GM19023 (cell line): Measurements from ENCODE around the gene HDHD5.
A peak's percentile ranks its signal among the peaks of the same experiment; 100 is the strongest.

Source experiments
- ATAC-seq: cut with Tn5 transposase; IDR thresholded peaks from one replicate; pipeline ENCODE4 v1.9.1; 2021; ENCODE audit warnings: mild to moderate bottlenecking, moderate library complexity; ENCODE audit not compliant: unreplicated experiment

HDHD5 gene

DNA sequence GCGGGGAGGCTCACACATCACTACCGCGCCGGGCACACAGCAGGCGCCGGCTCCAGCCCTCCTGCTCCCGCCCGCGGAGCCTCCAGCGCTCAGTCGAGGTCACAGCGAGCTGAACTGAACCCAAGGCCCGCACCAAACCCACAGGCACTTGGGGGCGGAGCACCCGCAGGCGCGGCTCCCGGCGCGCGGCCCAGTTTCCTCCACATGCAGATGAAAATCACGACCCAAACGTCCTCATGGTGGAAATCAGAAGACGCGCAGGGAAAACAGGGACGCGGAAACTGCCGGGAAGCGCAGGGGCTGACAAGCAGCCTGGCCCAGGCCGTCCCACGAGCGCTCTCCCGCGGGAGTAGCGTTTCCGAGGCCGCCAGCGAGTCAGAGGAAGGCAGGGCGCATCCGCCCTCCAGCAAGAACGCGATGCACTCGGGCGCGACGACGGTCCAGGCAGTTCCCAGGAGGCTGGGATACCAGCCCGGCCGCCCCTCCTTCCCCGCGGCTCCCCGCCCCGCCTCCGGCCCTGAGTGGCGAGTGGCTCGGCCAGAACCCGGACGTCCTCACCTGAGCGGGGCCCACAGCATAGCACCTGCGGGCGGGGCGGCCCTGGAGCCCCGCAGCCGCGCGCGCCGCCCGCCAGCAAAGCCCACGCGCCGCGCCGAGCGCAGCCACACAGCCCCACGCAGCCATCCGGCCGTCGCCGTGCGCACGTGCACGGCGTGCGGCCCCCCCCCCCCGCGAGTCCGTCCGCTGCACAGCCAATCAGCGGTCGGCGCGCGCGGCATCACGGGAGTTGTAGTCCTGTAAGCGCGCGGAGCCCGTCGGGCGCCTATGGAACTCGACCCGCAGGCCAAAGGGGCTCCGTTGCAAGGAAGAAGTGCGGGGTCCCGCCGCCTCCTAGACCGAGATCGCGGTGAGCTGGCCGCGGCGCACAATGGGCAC lies at the start of gene HDHD5:
TSS of gene HDHD5 (minus strand) at position 710 of the 936 bp plus-strand sequence. CDS start at position 684, 26 bp downstream.
- ATAC-seq = peak; percentile 71

GRCh38 chr22:17205432-17205831 lies 46.4 kb upstream of the HDHD5 start:
- no peak for ATAC-seq

DNA sequence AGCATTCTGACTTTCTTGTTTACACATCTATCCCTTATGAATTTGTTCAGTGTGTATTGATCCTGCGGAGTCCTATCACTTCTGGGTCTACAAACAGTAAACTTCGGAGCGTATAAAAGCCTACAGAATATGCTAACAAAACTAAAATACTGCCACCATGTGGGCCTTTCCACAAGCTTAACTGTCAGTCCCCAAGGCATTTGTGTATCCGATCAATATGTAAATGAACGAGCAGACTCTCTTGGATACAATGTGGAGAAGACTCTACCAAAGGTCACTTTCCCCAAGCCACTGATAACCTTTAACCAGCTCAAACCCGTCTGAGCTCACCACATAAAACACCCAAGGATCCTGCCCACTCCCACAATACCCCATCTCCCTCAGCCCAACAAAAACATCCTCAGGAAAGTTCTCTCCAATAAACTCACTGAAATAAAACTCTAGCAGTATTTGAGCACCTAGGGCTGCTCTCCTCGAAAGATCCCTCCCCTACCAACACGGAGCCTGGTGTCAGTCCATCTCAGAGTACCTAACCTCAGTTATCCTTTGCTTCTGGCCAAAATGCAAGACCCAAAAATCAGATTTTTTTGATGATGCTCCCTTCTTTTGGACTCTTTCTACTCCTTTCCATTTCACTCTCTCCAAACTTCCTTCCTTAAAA lies 42.3 kb upstream of the HDHD5 start:
- no peak for ATAC-seq

DNA sequence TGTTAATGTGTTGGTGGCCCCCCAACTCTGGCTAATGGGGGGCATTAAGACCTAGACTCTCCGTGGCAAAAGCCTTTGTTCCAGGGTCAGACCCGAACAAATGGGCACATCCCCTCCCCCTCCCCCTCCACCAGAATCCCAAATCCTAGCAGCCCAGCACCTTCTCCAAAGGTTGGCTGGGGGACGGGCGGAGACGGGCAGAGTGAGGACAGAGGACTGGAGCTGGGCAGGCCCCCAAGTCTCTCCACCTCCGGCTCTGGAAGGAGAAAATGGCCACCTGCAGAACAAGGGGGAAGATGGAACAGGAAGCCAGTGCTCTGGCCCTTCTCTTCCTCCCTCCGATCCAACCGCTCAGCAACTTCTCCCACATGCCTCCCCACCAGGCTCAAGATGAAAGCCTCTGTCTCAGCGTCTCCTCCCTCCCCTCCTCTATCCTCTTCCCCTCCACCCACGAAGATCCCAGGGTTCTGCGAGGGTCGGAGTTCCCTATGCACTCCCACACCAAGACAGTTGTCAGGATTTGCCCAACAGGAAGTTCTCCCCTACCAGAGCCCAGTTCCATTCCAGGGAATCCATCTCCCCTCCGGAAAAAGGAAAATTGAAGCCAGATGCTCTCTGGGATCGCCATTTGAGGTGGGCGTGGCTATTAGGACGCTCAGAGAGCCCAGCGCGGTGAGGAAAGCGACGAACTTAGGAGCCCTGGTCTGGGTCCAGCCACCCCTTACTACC lies 40.1 kb upstream of the HDHD5 start:
- ATAC-seq = no peak

- ATAC-seq = no peak
These were observed 39.3 kb upstream of the HDHD5 start for GRCh38 chr22:17198170-17199002.

- no peak for ATAC-seq
These were observed 35.1 kb upstream of the HDHD5 start for GRCh38 chr22:17194213-17194612.

GRCh38 chr22:17192186-17192585 lies 33.1 kb upstream of the HDHD5 start:
- ATAC-seq = no peak

DNA sequence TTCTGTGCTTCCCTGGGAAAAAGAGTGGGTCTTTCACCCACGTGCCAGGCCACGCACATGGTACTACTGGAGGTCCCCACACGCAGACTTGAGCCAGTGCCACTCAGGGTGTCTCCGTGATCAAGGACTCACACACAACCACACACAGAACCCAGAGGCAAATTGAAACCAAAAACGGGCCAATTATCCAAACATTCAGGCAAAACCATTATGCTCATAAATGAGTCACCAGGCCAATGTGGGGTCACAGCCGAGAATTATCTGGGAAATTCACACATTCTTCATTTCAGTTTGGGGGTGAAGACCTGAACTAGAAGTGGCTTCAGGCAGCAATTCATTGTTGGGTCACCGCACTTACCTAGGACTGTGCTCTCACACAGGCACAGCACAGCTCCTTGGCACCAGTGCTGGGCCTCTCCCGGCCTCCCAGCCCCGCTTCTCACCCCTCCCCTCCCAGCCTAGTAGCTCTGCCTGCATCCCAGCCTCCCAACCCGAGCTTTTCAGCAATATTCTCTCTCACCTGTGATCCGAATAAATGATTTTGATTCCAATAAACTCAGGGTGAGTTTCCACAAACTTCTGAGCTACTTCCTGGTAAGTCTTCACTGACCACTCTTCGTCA lies 32.2 kb upstream of the HDHD5 start:
- ATAC-seq = no peak

GRCh38 chr22:17190702-17191101 lies 31.6 kb upstream of the HDHD5 start:
- ATAC-seq = no peak

- ATAC-seq = no peak
These were observed 17.6 kb upstream of the HDHD5 start for GRCh38 chr22:17176715-17177114.

DNA sequence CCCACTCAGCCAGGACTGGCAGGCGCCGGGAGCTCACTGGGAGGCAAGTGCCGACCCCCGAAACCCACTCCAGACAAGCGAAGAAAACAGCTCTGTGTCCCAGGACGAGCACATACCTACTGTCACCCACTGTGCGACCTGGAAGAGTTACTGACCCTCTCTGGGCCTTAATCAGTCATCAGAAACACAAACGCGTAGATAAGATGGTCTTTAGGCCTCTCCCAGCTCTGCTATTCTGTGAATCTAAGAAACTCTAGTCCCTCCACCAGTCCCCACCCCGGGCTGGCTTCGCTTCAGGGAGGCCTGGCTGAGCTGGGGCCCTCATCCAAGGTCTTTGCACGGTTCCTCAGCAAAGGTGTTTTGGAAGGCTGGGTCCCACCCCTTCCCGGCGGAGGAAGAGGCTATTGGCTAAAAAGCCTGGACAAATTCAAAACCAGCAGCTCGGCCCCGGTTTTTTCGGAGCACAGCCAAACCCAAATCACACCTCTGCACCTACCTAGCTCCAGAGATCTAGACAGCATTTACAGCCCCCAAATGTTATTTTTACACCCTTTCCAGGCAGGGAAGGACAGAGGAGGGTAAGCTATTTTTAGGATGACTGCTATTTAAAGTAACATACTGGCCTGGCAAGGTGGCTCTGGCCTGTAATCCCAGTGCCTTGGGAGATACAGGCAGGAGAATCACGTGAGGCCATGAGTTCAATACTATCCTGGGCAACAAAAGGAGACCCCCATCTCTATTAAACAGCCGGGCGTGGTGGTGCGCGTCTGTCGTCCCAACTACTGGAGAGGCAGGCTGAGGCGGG lies 13.2 kb upstream of the HDHD5 start:
- ATAC-seq = no peak

DNA sequence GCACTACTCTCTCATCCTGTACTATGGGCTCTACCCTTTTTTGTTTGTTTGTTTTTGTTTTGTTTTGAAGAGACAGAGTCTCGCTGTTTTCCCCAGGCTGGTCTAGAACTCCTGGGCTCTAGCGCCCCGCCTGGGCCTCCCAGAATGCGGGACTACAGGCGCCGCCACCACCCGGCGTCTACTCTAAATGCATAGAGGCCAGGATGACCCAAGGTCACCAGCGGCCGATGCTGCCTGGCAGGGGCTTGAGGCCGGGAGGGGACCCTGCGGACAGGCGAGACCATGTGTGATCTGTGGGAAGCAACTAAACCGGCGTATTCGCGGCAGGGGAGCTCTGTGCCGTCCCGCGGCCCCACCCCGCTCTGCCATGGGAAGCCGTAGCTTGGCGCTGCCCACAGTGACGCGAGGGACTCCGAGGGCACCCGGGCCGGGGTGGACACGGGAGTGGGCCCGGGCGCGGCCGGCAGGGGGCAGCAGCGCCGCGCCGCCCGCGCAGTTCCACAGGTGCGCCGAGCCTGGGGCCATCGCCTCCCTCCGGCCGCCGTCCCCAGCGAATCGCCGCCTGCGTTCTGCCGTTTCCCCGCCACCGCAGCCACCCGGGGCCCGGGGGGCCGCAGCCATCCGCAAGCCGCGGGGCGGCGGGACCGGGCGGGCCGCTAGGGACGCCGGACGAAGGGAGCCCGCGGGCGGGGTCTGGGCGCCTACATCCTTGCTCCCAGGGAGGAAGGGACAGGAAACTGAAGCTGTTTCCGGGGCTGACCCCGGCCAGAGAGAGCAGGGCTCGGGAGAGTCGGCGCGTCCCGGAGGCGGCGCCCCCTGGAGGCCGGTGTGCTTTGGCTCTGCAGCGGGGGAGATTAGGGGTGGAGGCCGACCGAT lies 12.3 kb upstream of the HDHD5 start:
- peak; percentile 84 for ATAC-seq

GRCh38 chr22:17167486-17167885 lies 8.4 kb upstream of the HDHD5 start:
- no peak for ATAC-seq

DNA sequence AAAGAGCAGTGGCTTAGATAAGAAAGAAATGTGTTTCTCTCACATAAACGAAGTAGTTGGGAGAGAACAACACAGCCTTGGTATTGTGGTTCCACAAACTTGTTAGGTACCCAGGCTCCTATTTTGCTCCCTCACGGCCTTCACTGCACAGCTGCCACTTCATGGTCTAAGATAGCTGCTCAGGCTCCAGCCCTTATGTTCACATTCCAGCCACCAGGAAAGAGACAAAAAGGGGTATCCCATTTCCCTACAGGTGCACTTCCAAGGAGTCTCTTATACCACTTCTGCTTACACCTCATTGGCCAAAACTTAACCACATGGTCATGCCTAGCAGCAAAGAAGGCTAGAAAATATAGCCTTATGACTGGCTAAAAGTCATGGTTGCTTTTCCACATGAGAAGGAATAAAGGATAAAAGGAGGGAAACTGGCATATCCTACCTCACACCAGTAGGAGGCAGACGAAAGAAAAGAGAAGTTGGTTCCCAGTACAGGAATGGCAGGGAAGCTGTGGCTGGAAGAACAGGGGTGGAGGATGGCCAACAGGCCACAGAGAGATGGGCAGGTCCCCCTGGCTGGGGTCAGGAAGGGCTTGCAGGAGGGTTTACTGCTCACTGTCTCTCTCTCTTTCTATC lies 5.4 kb upstream of the HDHD5 start:
- ATAC-seq = no peak

- no peak for ATAC-seq
These were observed 3.7 kb upstream of the HDHD5 start for GRCh38 chr22:17162731-17163130.

- ATAC-seq = no peak
These were observed 2.9 kb upstream of the HDHD5 start for GRCh38 chr22:17161991-17162390.

DNA sequence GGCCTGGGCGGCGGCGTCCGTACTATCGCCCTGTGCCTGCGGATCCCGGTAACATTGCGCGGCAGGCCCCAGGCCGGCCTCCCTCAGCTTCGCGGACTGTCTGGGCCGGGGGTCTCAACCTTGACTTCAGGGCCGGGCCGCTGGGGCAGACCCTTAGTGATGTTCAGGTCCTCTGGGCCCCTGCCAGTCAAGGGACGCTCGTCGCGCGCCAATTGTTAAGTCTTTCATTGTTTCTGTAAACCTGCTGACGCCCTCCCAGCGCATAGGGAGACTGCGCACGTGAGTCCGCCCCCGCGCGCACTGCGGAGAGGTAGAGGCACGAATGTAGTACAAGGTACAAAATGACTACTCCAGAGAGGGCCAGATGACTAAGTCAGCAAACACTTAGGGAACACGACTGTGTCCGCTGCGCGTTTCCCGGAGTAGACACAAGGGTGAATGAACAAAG lies 451 bp upstream of the HDHD5 start:
- ATAC-seq = peak; percentile 31

DNA sequence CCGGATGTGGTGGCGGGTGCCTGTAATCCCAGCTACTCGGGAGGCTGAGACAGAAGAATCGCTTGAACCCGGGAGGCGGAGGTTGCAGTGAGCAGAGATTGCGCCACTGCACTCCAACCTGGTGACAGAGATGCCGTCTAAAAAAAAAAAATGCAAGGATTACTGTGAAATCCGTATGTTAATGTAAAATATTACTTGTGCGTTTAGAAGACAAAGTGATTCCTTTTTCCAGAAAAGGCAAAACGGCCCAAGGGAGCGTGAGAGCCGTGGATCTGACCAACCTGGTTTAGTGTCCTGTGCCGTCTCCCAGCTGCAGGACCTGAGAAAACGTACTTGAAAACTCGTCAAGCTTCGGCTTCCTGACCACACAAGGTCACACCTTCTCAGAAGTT lies 905 bp downstream of the HDHD5 start:
- ATAC-seq = no peak
